ENCODE data around the gene KAZN. TPM values are rescaled to one million over a fixed set of nuclear protein-coding genes. Genes with fewer than 3 reads are reported as not detected.

Gene KAZN
- total RNA-seq, 1 donor from 2014 or later = 4.3 TPM

DNA sequence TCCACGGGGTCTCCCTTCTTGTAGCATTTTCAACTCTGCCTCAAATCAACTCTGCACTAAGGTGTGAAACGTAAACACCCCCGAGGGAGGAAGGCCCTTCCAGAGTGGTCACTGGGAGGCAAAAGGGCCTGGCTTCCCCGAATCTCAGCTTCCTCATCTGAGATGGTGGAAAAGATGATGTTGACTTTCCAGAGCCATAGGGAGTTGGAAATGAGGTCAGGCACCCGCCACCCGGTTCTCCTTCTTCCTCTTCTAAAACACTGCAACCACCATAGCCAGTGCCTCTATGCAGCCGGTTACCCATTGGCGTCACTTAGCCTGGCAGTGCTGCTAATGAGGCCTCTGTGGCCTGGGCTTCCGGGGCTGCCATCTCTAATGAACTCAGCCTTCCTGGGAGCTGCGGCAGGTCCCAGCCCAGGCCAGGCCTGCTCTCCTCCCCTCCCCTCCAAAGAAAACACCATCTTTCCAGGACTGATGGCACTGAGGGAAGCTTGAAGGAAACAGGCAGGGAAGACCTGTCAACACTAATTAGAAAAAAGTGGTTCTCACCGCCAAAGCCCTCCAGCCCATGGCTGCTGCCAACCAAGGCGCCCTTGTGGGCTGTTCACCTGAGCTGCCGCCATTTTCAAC, 175.0 kb downstream of the KAZN start:
- DNase-seq (ENCODE audit: missing footprints) (no peak), ATAC-seq (no peak)
- intact Hi-C loops (cut with DNase I) = no loop called here

DNA sequence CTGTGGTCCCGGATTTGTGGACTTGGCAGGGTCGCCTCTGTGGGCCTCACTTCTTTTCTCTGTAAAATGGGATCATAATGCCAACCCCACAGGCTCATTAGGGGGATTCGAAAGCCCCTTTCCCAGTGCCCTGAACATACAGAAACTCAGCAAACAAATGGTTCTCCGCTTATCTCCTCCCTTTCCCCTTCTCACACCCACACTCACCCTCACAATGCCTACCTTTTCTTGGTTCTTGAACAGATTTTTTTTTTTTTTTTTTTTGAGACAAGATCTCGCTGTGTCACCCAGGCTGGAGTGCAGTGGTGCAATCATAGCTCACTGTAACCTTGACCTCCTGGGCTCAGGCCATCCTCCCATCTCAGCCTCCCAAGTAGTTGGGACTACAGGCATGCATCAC, 175.7 kb downstream of the KAZN start:
- no peak for ATAC-seq
- intact Hi-C loops (cut with DNase I) = no loop called here

GRCh38 chr1:14774988-14775387, 176.5 kb downstream of the KAZN start:
- no peak for DNase-seq (ENCODE audit: missing footprints)
- no peak for ATAC-seq
- intact Hi-C loops (cut with DNase I) = loop anchor here (5.0 kb wide), 1 partner anchor 272 kb away; no protein-coding TSS in a partner anchor

More for the DNA sequence above, 175.7 kb downstream of the KAZN start:
- no peak for DNase-seq (ENCODE audit: missing footprints)

GRCh38 chr1:14775434-14775833, 176.9 kb downstream of the KAZN start:
- no peak for ATAC-seq
- intact Hi-C loops (cut with DNase I) = loop anchor here (5.0 kb wide), 1 partner anchor 272 kb away; no protein-coding TSS in a partner anchor

DNA sequence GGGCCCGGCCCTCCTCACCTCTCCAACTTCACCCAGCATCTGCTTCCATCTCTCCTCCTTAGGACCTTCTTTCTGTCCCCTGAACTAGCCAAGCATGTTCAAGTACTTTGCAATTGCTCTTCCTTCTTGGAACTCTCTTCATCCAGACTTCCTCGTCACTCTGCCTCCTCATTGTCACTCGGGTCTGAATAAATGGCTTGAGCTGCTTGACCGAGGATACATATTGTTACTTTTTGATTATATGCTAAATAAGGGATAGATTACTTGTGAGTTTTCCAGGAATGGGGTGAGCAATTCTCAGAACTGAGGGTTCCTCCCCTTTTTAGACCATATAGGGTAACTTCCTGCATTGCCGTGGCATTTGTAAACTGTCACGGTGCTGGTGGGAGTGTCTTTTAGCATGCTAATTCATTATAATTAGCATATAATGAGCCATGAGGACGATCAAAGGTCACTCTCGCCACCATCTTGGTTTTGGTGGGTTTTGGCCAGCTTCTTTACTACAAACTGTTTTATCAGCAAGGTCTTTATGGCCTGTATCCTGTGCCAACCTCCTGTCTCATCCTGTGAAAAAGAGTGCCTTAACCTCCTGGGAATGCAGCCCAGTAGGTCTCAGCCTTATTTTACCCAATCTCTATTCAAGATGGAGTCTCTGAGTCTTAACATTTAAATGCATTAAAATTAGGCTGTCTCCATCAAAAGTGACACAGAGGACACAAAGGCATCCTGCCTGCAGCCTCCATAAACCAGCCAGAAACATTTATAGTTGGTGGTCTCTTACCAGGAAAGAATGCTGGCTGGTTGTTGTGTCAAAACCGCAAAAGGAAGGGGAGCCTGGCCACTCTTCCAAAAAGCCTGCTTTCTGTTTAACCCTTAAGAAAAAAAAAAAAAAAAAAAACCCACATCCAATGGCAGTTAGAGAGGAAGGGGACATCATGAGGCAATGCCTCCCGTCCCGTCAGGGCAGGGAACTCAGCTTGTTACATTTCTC, 179.3 kb downstream of the KAZN start:
- no peak for DNase-seq (ENCODE audit: missing footprints)
- intact Hi-C loops (cut with DNase I) = loop anchor here (5.0 kb wide), 1 partner anchor 269 kb away; no protein-coding TSS in a partner anchor
- ATAC-seq = no peak

More at GRCh38 chr1:14775434-14775833, 176.9 kb downstream of the KAZN start:
- no peak for DNase-seq (ENCODE audit: missing footprints)

- no peak for ATAC-seq
- intact Hi-C loops (cut with DNase I) = loop anchor here (5.0 kb wide), 1 partner anchor 269 kb away; no protein-coding TSS in a partner anchor
- no peak for DNase-seq (ENCODE audit: missing footprints)
These were observed 180.0 kb downstream of the KAZN start for GRCh38 chr1:14778541-14778897.

- ATAC-seq (no peak), DNase-seq (ENCODE audit: missing footprints) (no peak)
- intact Hi-C loops (cut with DNase I) = loop anchor here (5.0 kb wide), 1 partner anchor 268 kb away; no protein-coding TSS in a partner anchor
These were observed 180.7 kb downstream of the KAZN start for GRCh38 chr1:14778898-14779865.

- ATAC-seq (no peak), DNase-seq (ENCODE audit: missing footprints) (no peak)
These were observed 181.8 kb downstream of the KAZN start for GRCh38 chr1:14780271-14780670.

GRCh38 chr1:14781811-14782210, 183.3 kb downstream of the KAZN start:
- ATAC-seq = no peak
- intact Hi-C loops (cut with DNase I) = loop anchor here (2.0 kb wide), 1 partner anchor 19 kb away; no protein-coding TSS in a partner anchor
- DNase-seq (ENCODE audit: missing footprints) = no peak

More at GRCh38 chr1:14780271-14780670, 181.8 kb downstream of the KAZN start:
- intact Hi-C loops (cut with DNase I) = no loop called here

- no peak for DNase-seq (ENCODE audit: missing footprints)
- ATAC-seq = no peak
- intact Hi-C loops (cut with DNase I) = loop anchor here (2.0 kb wide), 1 partner anchor 18 kb away; no protein-coding TSS in a partner anchor
These were observed 184.5 kb downstream of the KAZN start for GRCh38 chr1:14782741-14783591.

DNA sequence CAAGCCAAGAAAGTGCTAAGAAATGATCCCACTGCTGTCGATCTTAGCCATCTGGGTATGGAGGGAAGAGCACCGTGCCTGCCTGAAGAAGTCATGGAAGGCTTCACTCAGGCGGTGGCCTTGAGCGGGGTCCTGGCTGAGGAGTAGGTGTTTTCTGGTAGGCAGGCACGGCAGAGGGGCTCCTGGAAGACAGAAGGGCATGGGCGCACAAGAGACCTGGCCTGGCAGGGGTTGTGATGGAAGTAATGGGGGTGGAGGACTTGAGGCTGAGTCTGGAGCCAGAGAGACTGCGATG, 185.1 kb downstream of the KAZN start:
- ATAC-seq (no peak), DNase-seq (ENCODE audit: missing footprints) (no peak)
- intact Hi-C loops (cut with DNase I) = loop anchor here (2.0 kb wide), 1 partner anchor 17 kb away; no protein-coding TSS in a partner anchor

GRCh38 chr1:14784790-14785773, 186.6 kb downstream of the KAZN start:
- ATAC-seq (no peak), DNase-seq (ENCODE audit: missing footprints) (no peak)
- intact Hi-C loops (cut with DNase I) = no loop called here

GRCh38 chr1:14786109-14786675, 187.7 kb downstream of the KAZN start:
- no peak for DNase-seq (ENCODE audit: missing footprints)
- intact Hi-C loops (cut with DNase I) = no loop called here
- ATAC-seq = no peak

DNA sequence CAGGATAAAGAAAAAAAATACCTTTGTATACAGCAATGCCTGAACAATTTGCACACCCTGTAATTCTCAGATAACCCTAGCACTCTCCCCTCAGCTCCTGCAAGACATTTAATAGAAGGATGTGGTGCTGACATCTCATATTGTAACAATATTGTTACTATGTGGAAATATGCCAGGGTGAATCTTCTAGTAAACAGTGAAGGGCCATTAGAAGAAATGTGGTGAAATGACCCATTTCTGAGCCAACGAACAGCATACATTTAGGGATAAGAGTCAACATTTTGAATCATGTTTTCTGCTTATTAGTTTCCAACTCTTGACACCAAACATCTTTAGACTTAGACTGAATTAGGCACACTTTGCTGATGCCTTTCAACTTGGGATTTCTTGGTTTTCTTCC, 188.2 kb downstream of the KAZN start:
- ATAC-seq = no peak
- intact Hi-C loops (cut with DNase I) = no loop called here
- no peak for DNase-seq (ENCODE audit: missing footprints)

DNA sequence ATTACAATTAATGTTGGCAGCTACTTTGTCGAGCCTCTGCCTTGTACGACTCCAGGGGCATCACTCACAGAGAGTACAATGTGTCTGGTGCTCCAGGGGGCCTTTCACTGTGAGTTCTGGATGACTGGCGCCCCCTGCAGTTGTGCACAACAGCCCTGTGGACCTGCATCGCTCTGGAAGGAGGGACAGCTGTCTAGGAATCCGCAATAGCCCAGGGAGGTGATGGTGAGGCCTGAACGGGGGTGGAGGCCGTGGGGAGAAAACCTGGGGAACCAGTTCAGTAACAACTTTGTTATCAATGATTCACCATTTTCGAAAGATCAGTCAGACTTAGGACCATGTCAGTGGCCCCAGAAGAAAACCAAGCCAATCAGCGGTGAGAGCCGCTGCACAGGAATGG, 189.1 kb downstream of the KAZN start:
- ATAC-seq (no peak), DNase-seq (ENCODE audit: missing footprints) (no peak)
- intact Hi-C loops (cut with DNase I) = no loop called here

GRCh38 chr1:14788080-14788479, 189.6 kb downstream of the KAZN start:
- DNase-seq (ENCODE audit: missing footprints) (no peak), ATAC-seq (no peak)
- intact Hi-C loops (cut with DNase I) = no loop called here
